Hematopoietic multipotent progenitor cell treated with erythropoietin and hydrocortisone succinate and interleukin-3 and kit ligand, for 4 days (in vitro differentiated cells): ENCODE measurements around the gene RDH5.

Experiments used
- DNase-seq: peaks from one replicate; pipeline ENCODE4 v3.0.0-alpha.2; 2015

The RDH5 gene, protein sequence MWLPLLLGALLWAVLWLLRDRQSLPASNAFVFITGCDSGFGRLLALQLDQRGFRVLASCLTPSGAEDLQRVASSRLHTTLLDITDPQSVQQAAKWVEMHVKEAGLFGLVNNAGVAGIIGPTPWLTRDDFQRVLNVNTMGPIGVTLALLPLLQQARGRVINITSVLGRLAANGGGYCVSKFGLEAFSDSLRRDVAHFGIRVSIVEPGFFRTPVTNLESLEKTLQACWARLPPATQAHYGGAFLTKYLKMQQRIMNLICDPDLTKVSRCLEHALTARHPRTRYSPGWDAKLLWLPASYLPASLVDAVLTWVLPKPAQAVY

DNA sequence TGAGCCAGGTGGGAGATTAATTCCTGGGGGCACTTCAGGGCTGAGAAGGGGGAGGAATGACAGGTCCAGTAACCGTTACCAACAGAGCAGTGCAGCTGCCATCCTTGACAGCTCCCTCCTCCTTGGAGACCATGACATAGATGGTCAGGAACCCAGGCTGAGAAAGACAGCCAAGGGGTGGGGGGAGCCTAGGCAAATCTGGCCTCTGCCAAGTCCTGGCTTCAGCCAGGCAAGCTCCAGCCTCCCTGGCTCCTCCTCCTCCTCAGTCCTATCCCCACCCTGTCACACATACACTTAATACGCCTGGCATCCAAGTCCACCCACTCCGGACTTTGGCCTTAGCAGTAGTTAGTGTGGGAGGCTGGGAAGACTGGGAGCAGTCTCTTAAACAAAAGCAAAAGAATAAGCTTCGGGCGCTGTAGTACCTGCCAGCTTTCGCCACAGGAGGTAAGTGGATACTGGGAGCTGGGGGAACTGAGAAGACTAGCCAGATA is at the start of gene RDH5:
Gene RDH5, plus strand, starts transcription at position 323 of the 494 bp plus-strand sequence. CDS start 792 bp downstream, outside the sequence.
- no peak for DNase-seq

DNA sequence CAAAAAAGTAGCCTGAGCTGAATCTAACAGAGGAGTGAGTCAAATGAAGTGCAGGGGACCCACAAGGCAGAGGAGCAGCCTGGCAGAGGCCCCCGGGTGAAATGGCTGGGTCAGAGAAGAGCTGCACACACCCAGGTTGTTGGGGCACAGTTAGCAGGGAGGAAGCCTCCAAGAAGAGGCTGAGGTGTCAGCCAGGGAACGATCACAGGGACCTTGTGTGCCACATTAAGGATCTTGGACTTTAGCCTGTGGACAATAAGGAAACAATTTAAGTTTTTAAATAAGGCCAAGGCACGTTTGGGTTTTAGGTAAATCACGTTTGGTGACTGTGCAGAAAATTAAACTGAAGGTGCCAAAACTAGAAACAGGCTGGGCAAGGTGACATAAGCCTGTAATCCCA is 48.4 kb upstream of the RDH5 start:
- no peak for DNase-seq

DNA sequence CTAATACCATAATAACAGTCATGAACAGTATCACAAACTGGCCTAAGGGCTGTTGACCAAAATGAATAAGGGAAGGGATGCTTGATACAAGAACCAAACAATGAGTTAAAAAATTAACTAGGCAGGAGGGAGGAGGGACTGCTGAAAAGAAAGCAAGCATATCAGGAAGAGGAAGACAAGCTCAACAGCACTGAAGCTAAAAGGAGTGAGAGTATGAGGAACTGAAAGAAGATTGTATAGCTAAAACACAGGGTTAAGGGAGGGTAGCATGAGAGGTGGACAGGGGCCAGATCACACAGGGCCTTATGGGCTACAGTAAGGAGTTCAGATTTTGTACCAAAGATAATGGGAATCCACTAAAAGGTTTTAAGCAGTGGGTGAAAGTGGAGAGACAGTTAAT is 46.6 kb upstream of the RDH5 start:
- no peak for DNase-seq

DNA sequence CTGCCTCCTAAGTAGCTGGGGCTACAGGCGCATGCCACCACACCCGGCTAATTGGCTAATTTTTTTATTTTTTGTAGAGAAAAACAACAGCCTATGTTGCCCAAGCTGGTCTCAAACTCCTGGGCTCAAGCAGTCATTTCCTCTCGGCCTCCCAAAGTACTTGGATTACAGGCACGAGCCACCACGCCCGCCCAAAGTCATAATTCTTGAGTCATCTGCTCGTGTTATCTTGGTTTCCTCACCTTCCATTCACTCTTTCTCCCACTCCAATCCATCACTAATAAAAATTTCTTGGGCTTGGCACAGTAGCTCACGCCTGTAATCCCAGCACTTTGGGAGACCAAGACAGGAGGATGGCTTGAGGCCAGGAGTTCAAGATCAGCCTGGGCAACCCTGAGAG is 44.5 kb upstream of the RDH5 start:
- DNase-seq: no peak

DNA sequence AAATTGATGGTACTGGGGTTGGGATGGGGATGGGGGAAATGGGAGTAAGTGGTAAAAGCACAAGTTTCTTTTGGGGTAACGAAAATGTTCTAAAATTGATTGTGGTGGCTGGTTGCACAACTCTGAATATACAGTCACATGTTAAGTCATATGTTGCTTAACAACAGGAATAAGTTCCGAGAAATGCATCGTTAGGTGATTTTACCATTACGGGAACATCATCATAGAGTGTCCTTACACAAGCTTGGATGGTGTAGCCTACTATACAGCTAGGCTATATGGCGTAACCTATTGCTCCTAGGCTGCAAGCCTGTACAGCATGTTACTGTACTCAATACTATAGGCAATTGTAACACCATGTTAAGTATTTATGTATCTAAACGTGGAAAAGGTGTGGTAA is 43.5 kb upstream of the RDH5 start:
- DNase-seq: peak; percentile 14

DNA sequence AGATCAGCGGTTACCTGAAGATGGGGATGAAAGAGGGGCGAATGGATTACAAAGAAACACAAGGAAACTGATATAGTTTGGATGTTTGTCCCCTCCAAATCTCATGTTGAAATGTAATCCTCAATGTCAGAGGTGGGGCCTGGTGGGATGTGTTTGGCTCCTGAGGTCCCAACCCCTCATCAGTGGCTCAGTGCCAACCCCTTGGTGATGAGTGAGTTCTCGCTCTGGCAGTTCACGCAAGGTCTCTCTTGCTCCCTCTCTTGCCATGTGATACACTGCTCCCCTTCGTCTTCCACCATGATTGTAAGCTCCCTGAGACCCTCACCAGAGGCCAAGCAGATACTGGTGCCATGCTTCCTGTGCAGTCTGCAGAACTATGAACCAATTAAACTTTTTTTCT is 40.5 kb upstream of the RDH5 start:
- DNase-seq: no peak

DNA sequence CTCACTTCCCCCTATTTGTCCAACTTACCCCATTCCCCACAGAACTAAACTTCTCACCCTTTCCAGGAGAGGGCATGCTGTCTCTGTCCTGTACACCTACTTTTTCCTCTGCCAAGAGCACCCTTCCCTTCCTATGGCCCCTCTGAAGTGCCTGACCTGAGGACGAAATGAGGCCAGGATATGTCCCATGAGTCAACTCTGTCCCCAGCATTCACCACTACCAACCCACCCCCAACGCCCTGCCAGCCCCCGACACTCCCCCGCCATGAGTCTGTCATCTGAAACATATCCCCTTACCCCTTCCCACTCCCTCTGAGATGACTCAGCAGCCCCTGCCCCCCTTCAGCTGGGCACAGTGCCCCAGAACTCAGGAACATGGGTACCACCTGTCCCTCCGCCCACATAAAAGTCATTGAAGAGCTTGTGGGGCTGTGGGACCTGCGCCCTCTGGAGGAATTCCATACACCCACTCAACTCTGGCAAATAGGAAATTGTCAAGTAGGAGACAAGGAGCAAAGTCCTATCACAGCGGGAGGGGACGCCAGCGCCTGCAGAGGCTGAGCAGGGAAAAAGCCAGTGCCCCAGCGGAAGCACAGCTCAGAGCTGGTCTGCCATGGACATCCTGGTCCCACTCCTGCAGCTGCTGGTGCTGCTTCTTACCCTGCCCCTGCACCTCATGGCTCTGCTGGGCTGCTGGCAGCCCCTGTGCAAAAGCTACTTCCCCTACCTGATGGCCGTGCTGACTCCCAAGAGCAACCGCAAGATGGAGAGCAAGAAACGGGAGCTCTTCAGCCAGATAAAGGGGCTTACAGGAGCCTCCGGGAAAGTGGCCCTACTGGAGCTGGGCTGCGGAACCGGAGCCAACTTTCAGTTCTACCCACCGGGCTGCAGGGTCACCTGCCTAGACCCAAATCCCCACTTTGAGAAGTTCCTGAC is 38.8 kb upstream of the RDH5 start:
- DNase-seq: peak; percentile 70

DNA sequence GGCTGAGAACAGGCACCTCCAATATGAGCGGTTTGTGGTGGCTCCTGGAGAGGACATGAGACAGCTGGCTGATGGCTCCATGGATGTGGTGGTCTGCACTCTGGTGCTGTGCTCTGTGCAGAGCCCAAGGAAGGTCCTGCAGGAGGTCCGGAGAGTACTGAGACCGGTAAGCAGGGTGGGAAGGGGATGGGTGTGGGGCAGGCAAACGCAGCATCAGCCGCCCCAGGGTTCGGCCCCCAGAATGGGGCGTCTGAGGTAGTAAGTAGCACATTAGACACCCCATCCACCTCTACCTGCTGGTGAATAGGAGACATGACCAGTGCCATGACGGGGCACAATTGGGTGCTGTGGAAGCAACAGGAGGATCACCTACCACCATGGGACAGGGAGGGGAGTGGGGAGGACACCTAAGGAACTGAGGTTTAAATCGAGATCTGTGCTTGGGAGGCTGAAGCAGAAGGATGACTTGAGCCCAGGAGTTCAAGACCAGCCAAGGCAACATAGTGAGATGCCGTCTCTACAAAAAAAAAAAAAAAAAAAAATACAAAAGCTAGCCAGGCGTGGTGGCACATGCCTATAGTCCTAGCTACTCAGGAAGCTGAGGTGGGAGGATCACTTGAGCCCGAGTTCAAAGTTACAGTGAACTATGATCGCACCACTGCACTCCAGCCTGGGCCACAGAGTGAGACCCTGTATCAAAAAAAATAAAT is 38.0 kb upstream of the RDH5 start:
- DNase-seq: no peak

DNA sequence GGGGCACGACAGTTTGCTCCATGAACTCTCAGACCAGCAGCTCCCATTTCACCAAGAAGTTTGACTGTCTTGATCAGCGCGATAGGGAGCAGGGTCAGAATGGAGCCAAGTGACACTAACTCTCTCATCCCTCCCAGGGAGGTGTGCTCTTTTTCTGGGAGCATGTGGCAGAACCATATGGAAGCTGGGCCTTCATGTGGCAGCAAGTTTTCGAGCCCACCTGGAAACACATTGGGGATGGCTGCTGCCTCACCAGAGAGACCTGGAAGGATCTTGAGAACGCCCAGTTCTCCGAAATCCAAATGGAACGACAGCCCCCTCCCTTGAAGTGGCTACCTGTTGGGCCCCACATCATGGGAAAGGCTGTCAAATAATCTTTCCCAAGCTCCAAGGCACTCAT is 36.5 kb upstream of the RDH5 start:
- DNase-seq: no peak

DNA sequence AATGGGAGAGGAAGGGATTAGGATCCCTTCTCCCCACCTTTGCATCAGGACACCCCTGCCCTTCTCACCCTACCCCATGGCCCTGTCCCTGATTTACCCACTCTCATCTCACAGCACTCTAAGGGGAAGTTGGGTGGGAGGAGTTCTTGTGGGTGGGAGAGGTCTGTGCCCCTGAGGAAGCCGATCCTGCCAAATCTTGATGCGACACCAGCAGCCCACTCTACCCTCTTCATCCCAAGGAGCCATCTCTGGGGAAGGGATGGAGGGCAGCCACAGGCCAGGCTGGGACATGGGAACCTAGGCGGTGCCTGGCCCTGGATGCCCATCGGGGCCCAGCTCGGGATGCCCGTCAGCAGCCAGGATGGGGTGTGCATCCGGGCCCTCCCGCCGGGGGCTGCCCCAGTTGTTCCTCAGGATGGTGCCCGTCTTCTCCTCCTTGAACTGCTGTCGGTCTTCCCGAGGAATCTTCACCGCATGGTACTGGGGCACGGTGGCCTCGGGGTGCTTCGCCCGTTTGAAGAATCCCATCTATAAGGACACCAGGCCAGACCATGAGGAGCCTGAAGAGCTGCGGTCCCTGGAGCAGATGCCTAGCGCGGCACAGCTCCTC is 35.3 kb upstream of the RDH5 start:
- no peak for DNase-seq

DNA sequence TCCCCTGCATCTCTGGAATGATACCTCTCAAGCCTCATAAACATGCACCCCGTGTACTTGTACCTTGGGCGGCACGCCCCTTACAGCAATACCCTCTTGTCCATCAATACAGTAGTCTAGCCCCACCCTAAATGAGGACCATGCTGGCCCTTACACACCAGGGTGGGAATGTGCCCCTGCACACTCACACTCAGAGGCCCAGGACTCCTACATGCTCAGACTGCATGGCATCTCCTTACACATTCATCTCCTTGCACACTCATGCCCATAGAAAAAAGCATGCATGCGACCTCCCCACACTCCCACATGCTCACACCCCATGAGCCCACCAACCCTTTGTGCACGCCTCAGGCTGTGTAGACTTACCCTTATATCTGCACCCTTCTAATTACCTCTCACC is 34.5 kb upstream of the RDH5 start:
- no peak for DNase-seq

DNA sequence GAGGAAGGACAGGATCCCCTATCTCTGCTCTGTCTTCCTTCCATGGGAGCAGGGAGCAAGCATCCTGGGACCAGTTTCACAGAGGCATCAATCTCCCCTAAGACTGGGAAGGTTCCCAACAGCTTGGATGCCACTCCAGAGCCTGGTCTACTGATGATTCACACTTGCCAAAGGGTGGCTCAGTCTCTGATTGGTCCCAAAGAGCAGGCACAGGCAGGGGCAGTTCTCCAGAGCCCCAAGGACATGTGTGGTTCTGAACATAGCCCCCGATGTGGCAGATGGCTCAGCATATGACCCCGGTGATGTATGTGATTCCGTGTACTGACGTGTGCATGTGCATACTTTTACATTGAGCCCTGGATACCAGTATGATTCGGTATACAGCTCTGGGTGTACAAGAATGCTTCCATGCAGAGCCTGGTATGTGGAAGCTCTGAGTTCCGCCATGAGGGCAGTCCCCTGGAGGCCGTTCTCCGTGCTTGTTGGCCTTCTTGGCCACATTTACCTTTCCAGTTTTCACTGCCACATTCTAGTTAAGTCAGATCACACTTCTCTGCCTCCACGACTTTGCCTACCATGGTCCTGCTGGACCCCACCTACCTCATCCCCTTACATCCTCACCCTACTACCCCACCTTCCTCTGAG is 33.7 kb upstream of the RDH5 start:
- no peak for DNase-seq

DNA sequence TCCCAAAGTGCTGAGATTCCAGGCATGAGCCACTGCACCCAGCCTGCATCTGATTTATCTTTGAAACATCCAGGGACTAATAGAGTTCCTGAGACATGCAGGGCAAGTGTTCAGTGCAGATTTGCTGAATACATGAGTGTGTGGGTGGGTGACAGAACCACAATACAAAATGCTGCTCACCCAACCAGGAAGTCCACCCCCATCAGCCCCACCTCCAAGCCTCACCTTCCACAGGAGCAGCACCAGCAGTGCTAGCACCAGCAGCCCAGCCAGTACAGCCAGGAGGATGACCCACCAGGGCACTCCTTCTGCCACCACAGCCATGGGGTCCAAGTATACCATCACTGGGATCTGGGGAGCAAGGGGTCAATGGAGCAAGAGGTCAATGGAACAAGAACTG is 32.4 kb upstream of the RDH5 start:
- DNase-seq: no peak

DNA sequence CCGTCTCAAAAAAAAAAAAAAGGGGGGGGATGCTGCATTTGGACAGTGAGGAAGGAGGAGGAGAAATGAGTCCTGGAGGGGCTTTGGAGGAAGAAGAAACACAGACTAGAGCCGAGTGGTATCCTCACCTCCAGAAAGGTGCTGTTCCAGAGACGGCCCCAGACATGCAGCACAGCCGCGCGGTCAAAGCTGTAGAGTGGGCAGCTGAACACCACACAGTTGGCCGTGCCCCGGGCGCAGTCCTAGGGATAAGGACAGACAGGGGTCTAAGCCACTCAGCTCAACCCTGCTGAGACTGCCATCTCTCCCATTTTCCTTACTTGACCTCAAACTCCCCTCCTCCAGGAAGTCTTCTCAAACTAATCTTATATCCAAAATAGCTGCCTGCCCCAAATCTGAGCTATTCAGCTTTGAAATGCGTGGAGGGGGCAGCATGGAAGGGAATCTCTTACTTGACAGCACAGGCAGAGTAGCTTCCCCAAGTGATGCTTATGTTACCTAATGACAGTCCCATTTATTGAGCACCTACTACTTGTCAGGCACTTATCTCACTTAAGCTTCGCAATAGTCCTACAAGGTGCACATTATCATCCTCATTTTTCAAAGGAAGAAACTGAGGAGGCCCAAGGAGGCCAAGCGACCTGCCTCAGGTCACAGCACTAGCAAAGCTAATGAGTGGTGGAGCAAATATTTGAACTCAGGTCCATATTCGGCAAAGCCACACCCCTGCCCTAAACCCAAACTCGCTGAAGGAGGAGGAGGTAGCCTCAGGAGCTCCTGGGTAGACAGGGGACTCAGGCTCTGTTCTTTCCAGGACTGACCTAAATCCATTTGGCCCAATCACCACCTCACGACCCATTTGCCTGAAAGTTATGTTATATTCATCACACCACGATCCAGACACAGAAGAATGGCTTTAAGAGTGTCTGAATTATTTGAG is 31.2 kb upstream of the RDH5 start:
- no peak for DNase-seq

DNA sequence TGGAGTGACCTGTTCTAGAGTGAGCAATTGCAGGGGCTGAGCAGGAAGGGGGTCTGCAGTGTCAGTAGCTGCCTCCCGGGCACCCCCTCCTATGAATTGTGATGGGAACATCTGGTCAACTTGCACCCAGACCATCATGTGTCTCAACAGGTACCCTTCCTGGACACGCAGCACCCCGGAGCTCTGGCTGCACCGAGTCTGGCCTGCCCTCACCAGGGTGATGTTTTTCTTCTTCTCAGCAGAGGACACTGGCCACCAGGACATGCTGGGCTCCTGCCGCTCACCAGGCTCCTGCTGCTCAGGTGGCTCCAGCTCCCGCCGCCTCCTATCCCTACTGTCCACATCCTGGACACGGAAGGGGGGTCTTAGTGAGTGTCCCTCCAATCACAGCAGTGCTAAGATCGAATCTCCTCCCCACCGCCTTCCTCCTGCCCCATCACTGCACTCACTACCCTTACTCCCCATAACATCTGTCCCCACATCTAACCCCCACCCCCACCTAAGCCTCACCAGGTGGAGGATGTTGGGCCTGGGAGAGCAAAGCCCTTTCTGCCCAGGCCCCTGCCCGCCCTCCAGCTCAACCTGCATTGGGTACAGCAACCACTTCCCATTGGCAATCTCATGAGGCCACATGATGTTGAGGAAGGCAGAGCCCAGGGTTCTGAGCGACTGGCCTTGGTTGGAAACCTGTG is 27.4 kb upstream of the RDH5 start:
- no peak for DNase-seq

DNA sequence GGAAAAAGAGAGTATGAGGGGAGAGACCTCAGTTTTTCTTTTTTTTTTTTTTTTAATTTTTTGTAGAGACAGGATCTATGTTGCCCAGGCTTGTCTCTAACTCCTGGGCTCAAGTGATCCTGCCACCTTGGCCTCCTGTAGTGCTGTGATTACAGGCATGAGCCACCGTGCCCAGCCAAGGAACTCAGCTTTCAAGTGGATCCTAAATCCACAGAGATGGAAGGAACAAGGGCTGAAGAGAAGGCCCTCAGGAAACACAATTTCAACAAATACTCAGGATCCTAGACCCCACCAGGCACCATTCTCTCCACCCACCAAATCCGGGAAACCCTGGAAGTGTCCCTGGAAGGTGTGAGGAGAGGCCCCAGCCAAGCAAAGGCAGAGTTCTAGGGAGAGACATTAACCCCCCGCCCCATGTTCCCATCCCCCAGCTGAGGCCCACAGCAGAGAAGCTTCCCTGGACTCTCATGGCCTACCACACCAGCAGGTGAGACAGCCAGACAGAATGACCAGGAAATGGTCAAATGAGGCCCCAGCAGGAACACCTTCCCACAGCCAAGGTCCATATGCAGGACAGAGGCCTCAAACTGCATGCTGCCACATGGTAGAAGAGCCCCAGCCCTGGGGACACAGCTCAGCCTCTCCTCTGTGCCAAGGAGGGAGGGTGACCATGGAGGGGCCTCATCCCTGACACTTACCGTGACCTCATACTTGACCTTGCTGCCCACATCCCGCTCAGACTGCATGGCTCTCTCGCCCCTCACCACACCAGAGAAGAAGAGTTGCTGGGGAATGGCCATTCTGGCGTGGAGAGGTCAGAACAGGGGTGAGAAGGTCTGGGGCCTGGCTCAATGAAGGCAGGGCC is 26.6 kb upstream of the RDH5 start:
- DNase-seq: no peak

DNA sequence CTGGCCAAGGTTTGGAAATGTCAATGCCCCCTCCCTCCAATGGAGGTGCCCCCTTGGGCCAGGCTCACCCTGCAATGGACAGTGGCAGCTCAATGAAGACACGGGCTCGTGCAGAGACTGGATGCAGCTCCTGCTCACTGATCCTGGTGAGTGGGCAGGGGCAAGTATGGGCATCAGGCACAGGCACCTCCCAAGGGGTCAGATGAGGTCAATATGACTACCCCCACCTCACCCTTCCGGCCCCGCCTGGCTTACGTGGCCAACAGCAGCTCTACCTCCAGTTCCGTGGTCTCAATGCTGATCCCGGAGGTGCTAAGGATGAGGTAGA is 26.0 kb upstream of the RDH5 start:
- no peak for DNase-seq

DNA sequence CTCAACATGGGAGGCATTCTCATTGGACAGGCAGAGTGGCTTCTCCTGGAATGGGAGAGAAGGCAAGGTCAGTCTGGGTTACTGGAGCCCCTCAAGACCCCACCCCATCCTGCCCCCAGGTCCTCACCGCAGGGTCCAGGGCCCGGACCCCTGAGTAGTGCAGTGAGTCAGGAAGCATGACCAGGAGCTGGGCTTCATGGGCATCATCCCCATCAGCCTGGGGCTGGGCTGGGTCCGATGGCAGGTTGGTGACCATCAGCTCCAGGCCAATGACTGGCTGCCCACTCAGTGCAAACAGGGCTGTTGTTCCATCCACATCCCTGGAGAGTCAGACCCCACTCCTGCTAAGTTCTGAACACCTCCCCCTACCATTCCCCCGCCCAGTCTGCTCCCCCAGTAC is 25.5 kb upstream of the RDH5 start:
- no peak for DNase-seq

DNA sequence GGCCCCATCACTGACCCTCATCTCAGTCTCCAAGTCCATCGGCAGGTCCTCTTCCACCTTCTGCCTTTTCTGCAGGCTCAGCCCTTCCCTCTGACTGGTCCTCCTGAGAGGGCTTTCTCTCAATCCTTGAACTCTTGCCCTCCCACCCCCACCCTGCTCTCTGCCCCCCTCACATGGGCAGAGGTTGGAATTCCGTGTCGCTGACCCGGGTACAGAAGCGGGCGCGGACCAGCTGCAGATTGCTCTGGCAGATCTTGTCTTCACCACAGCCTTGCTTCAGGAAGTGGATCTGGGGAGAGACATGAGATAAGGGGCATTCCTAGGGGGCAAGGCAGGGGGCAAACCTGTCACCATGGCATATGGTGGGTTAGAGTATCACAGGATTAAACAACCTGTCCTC is 24.8 kb upstream of the RDH5 start:
- DNase-seq: peak; percentile 27

DNA sequence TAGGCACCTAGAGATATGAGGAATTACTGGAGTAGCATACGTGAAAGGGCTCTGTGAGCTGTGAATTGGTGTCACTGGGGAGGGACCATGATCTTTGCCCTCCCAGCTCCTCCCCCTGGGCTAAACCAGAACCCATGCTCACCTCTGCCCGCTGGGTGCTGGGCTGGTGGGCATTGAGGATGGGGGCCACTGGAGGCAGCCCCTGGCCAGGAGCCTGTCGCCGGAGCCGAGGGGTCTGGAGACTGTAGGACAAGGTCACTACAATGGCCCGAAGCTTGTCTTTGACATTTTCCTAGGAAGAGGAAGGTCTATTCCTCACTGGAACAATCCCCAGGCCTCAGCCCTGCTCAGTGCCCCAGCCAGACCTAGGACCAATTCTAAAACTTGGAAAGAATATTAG is 24.1 kb upstream of the RDH5 start:
- no peak for DNase-seq
